Aorta (tissue), 5 donors: ENCODE results near the gene PI4KA. TPM values are rescaled to one million over a fixed set of nuclear protein-coding genes. Genes with fewer than 3 reads are reported as not detected.
"Not testable (repeated sequence)": the region's sequence is repeated elsewhere in the genome, so short reads cannot be mapped to it uniquely, and the experiment has no call there.

ENCODE experiments used
- ATAC-seq: fragments of 200-7000 bp; cut with Tn5 transposase; one replicate; pipeline ENCODE4 v1.9.1; 2022; ENCODE audit warnings: moderate library complexity; ENCODE audit not compliant: low FRiP score
- DNase-seq, 2 donors: peaks; one replicate each; pipeline ENCODE4 v3.0.0-alpha.2; 2020
- H3K27ac ChIP-seq, 2 donors: one replicate each; pipeline ENCODE4 v1.5.1; 2013; ENCODE audit warnings: low read length in 2 of 2, mild to moderate bottlenecking in 2 of 2, moderate library complexity in 2 of 2, control low read depth in 1 of 2, inconsistent platforms in 1 of 2, low read depth in 1 of 2
- H3K27me3 ChIP-seq, 2 donors: one replicate each; pipeline ENCODE4 v1.6.1; 2013; ENCODE audit warnings: control low read depth in 1 of 2, low read length in 1 of 2, mild to moderate bottlenecking in 1 of 2, moderate library complexity in 1 of 2; ENCODE audit not compliant: insufficient read depth in 2 of 2, control insufficient read depth in 1 of 2
- H3K36me3 ChIP-seq, 2 donors: one replicate each; pipeline ENCODE4 v1.6.1; 2013; ENCODE audit warnings: control low read depth in 1 of 2, low read length in 1 of 2, mild to moderate bottlenecking in 1 of 2; ENCODE audit not compliant: insufficient read depth in 2 of 2, control insufficient read depth in 1 of 2
- H3K4me1 ChIP-seq, 2 donors: one replicate each; pipeline ENCODE4 v1.6.1; 2013; ENCODE audit warnings: low read length in 2 of 2, control low read depth in 1 of 2, mild to moderate bottlenecking in 1 of 2, moderate library complexity in 1 of 2; ENCODE audit not compliant: insufficient read depth in 2 of 2, control insufficient read depth in 1 of 2
- H3K4me3 ChIP-seq, 2 donors: one replicate each; pipeline ENCODE4 v1.5.1; 2013; ENCODE audit warnings: low read length in 2 of 2, control low read depth in 1 of 2, mild to moderate bottlenecking in 1 of 2
- H3K9me3 ChIP-seq: one replicate; pipeline ENCODE4 v1.6.1; 2013; ENCODE audit warnings: mild to moderate bottlenecking, low read length; ENCODE audit not compliant: control insufficient read depth
- WGBS, 2 donors: extraction: QIAGEN DNeasy Blood & Tissue Kit; methylation state at CpG; one replicate each; pipeline ENCODE4 v1.1.7; 2013; 5-methylcytosine and 5-hydroxymethylcytosine counted together
- intact Hi-C, 2 donors: fragments of 100-400 bp; cut with DNase I; formaldehyde crosslinking; loops; one replicate each; pipeline versions ENCODE4 v1.14.2 to v1.15.0; 2022
- polyA plus RNA-seq, 2 donors: library from polyadenylated mRNA; stranded (reverse); fragments of 200-250 nt; gene quantifications; one replicate each; pipeline ENCODE4 v1.2.3, GENCODE V29; 2013
- total RNA-seq, 2 donors: library from RNA; stranded (reverse); fragmentation: NEBNext Ultra II Directional; extraction: Animal tissue kit (Norgen Biotek cat#: 25700); gene quantifications; one replicate each; pipeline ENCODE4 v1.2.1, GENCODE V29; 2021
- donor health status: healthy with polysubstance abuse.
- donor health status: Bipolar disorder and iron deficiency.
- donor health status: DM: no; HTN: no; CAD: no.
- donor health status: DM: no; HTN: no; CAD: no.
- donor health status: DM: yes; HTN: yes; CAD: no.

Gene PI4KA
- total and polyA plus RNA-seq, 4 donors = 21.9 to 107 (median 74.8) TPM

DNA sequence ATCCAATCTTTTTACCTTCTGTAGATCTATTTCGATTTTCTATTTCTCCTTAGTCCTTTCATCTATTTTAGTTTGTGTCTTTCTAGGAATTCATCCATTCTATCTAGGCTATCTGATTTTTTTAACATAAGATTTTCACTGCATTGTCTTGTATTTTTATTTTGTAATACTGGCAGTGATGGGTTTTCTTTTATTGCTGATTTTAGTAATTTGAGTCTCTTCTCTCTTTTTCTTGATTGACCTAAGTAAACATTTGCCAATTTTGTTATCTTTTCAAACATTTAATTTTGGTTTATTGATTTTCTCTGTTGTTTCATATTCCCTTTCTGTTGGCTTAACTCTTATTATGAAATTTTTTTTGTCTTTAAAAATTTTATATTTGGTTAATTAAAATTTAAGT, 192.1 kb downstream of the PI4KA start:
- no peak for ATAC-seq

DNA sequence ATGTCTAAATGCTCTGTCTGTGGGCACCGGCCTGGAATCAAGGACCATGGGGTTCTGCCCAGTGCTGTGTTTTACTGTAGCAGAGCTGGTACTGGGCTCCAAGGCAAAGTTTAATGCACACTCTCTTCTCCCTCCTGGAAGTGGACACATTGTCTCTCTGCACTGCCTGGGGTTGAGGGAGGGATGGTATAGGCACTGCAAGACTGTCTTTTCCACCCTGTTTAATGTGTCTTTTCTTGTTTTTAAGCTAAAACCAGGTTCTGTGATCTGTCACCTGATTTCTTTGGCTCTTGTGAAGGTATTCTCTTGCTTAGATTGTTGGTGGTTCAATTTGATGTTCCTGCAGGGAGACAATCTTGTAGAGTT, 194.0 kb downstream of the PI4KA start:
- H3K27ac ChIP-seq = no peak overlapping the region
- WGBS, 2 donors = 88 to 96% methylated on average over 1 of the region's 1 CpG
- H3K9me3 ChIP-seq = peaks cover 8% of the 10 kb centered on the region
- H3K27me3 ChIP-seq = no peaks in the 10 kb centered on the region
- no peak for DNase-seq
- no peak for ATAC-seq
- intact Hi-C loops = no loop called here
- no peak overlapping the region for H3K4me3 ChIP-seq
- no peaks in the 10 kb centered on the region for H3K36me3 ChIP-seq
- H3K4me1 ChIP-seq = no peaks in the 10 kb centered on the region

More for the DNA sequence above, 192.1 kb downstream of the PI4KA start:
- 83 to 85% methylated on average over 1 of the region's 1 CpG for WGBS, 2 donors
- no peak overlapping the region for H3K4me3 ChIP-seq
- H3K9me3 ChIP-seq = peaks cover 8% of the 10 kb centered on the region
- no peaks in the 10 kb centered on the region for H3K36me3 ChIP-seq
- no peak for DNase-seq
- no peaks in the 10 kb centered on the region for H3K27me3 ChIP-seq
- H3K27ac ChIP-seq = no peak overlapping the region
- intact Hi-C loops = no loop called here
- H3K4me1 ChIP-seq = no peaks in the 10 kb centered on the region

DNA sequence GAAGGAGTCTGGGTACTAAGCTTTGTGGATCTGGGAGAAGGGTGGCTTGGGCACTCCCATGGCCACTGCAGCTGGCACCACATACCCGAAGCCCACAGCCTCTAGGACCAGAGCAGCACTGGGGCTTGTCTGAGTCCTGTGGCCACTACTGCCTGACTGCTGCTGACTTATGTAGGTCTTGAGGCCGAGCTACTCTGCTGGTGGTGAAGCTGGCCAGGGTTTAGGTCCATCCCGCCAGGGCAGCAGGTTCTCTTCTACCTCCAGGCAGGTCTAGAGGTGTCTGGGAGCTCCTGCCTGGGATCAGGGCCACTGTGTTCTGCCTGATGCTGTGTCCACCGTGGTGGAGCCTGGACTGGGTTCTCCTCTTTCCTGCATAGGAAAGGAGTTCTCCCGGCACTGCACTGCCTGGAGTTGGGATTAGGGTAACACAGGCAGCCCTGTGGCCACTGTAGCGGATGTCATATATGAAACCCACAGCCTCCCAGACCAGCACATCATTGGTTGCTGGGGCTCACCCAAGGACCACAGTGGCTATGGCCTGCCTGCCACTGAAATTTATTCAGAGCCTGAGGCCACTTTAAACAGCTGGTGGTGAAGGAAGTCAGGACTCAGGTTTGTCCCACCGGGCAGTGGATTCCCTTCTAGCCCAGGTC, 194.5 kb downstream of the PI4KA start:
- ATAC-seq = no peak
- no peak overlapping the region for H3K4me3 ChIP-seq
- intact Hi-C loops = no loop called here
- DNase-seq = no peak
- no peak overlapping the region for H3K27ac ChIP-seq
- H3K36me3 ChIP-seq = no peaks in the 10 kb centered on the region
- WGBS, 2 donors = 80 to 85% methylated on average over 7 of the region's 7 CpGs
- H3K9me3 ChIP-seq = peaks cover 8% of the 10 kb centered on the region
- H3K27me3 ChIP-seq = no peaks in the 10 kb centered on the region
- no peaks in the 10 kb centered on the region for H3K4me1 ChIP-seq

DNA sequence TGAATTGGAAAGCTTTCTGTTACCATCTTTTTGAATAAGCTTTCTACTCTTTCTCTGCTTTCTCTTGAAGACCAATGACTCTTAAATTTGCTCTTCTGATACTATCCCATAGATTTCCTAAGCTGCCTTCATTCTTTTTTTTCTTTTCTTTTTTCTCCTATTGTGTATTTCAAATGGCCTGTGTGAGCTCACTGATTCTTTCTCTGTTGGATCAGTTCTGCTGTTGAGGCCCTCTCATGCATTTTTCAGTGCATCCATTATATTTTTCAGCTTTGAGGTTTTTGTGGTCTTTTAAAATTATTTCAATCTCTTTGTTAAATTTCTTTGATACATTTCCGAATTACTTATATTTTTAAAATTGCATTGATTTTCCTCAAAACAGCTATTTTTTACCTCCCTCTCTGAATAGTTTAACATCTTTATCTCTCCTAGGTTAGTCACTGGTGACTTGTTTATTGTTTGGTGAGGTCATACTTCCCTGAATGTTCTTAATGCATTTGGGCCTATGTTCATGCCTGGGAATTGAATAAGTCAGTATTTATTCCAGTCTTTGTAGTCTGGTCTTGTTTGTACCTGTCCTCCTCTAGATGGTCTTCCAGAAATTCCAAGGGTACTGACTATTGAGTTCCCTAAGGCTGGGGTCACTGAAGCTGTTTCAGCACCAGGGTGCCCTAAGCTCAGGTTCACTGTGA, 195.3 kb downstream of the PI4KA start:
- 95% methylated on average over 1 of the region's 1 CpG for WGBS, 2 donors
- ATAC-seq (no peak), DNase-seq (no peak)
- intact Hi-C loops = no loop called here
- H3K27ac ChIP-seq = no peak overlapping the region
- H3K4me3 ChIP-seq = no peak overlapping the region
- no peaks in the 10 kb centered on the region for H3K4me1 ChIP-seq
- H3K9me3 ChIP-seq = peaks cover 8% of the 10 kb centered on the region
- no peaks in the 10 kb centered on the region for H3K36me3 ChIP-seq
- no peaks in the 10 kb centered on the region for H3K27me3 ChIP-seq

DNA sequence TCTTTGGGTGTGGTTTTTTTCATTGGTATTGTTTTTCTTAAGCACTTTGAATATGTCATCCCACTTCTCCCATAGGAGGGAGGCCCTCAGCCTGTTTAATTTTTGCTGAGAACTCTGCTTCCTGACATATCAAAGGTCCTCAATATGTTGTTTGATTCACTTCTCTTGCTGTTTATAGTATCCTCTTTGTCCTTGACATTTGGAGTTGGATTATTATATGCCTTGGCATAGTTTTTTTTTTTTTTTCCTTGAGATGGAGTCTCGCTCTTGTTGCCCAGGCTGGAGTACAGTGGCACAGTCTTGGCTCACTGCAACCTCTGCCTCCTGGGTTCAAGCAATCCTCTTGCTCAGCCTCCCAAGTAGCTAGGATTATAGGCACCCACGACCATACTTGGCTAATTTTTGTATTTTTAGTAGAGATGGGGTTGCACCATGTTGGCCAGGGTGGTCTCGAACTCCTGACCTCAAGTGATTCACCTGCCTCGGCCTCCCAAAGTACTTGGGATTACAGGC, 196.0 kb downstream of the PI4KA start:
- H3K9me3 ChIP-seq, H3K4me3 ChIP-seq, H3K4me1 ChIP-seq, intact Hi-C loops, DNase-seq, H3K27me3 ChIP-seq, H3K36me3 ChIP-seq, ATAC-seq, H3K27ac ChIP-seq: not testable (repeated sequence)
- WGBS, 2 donors = 76 to 79% methylated on average over 4 of the region's 4 CpGs

DNA sequence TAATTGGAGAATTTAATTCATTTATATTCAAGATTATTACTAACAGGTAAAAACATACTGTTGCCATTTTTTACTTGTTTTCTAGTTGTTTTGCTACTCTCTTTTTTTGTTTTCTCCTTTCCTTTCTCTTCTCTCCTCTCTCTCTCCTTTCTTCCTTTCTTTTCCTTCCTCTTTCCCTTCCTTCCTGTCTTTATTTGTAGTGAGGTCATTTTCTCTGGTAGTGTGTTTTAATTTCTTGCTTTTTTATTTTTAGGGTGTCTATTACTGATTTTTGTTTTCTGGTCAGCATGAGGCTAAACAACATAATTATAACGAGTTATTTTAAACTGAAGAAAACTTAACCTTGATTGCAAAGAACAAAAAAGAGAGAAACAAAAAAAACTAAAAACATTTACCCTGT, 197.1 kb downstream of the PI4KA start:
- H3K36me3 ChIP-seq = no peaks in the 10 kb centered on the region
- intact Hi-C loops = no loop called here
- 93% methylated on average over 1 of the region's 1 CpG for WGBS, 2 donors

DNA sequence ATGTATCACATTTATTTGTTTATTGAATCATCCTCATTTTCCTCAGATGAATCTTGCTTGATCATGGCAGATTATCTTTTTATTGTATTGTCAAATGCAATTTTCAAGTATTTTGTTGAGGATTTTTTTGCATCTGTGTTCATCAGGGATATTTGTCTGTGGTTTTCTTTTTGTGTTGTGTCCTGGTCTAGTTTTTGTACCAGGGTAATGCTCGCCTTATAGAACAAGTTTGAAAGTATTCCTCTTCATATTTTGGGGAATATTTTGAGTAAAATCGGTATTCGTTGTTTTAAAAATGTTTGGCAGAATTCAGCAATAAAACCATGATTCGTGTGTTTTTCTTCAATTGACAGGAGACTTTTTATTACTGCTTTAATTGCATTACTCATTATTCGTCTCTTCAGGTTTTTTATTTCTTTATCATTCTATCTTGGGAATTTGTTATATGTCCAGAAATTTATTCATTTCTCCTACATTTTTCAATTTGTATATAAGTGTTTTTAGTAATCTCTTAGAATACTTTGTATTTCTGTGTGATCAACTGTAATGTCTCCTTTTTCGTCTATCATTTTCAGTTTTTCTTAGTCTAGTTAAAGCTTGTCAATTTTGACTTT, 198.1 kb downstream of the PI4KA start:
- intact Hi-C loops = no loop called here
- ATAC-seq (no peak), DNase-seq (no peak)
- no peak overlapping the region for H3K27ac ChIP-seq
- H3K4me1 ChIP-seq = no peaks in the 10 kb centered on the region
- H3K36me3 ChIP-seq = no peaks in the 10 kb centered on the region
- H3K27me3 ChIP-seq = no peaks in the 10 kb centered on the region
- H3K9me3 ChIP-seq = peaks cover 8% of the 10 kb centered on the region
- WGBS, 2 donors = 83 to 87% methylated on average over 6 of the region's 6 CpGs
- no peak overlapping the region for H3K4me3 ChIP-seq

More for the DNA sequence above, 197.1 kb downstream of the PI4KA start:
- ATAC-seq (no peak), DNase-seq (no peak)
- Histone ChIP-seq H3K9me3 (peaks cover 8% of the 10 kb centered on the region), H3K4me1 (no peaks in the 10 kb centered on the region), H3K4me3 (no peak overlapping the region), H3K27ac (no peak overlapping the region), H3K27me3 (no peaks in the 10 kb centered on the region)

DNA sequence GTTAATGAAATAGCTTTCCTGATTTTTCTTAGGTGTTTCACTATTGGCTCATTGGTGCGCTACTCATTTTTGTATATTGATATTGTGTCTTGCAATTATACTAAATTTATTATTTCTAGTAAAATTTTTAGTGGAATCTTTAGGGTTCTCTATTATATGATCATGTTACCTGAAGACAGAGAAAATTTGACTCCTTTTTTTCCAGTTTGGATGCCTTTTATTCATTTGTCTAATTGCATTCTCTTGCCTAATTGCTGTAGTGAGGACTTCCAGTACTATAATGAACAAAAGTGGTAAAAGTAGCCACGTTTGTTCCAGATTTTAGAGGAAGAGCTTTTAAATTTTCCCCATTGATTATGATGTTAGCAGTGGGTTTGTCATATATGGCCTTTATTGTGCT, 198.7 kb downstream of the PI4KA start:
- Histone ChIP-seq H3K36me3 (no peaks in the 10 kb centered on the region), H3K4me1 (no peaks in the 10 kb centered on the region), H3K4me3 (no peak overlapping the region), H3K27ac (no peak overlapping the region), H3K27me3 (no peaks in the 10 kb centered on the region), H3K9me3 (peaks cover 8% of the 10 kb centered on the region)
- intact Hi-C loops = no loop called here
- ATAC-seq (no peak), DNase-seq (no peak)
- 75 to 82% methylated on average over 2 of the region's 2 CpGs for WGBS, 2 donors

DNA sequence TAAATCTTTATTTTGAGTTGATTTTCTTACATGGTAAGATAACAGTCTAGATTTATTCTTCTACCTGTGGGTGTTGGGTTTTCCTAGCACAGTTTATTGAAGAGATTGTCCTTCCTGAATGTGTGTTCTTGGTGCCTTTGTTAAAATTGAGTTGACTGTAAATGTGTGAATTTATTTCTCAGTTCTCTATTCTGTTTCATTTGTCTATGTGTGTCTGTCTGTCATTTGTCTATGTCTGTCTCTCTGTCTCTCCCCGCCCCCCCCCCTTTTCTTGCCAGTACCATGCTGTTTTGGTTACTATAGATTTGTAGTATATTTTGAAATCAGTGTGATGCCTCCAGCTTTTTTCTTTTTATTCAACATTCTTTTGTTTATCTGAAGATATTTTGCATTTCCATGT, 199.4 kb downstream of the PI4KA start:
- WGBS, 2 donors = 53 to 57% methylated on average over 1 of the region's 1 CpG
- ATAC-seq (no peak), DNase-seq (no peak)
- Histone ChIP-seq H3K27ac (no peak overlapping the region), H3K27me3 (no peaks in the 10 kb centered on the region), H3K4me1 (no peaks in the 10 kb centered on the region), H3K4me3 (no peak overlapping the region), H3K36me3 (no peaks in the 10 kb centered on the region), H3K9me3 (peaks cover 8% of the 10 kb centered on the region)
- intact Hi-C loops = no loop called here
